Sigmoid colon (tissue), 4 donors: ENCODE data around the gene NOTCH1.

Experiments
- CTCF ChIP-seq, 4 experiments: fragments of 450-650 bp in 3 of 4; fragments of 200-600 bp in 1 of 4; IDR thresholded peaks; one replicate each; pipeline ENCODE4 v1.5.1; 2016 to 2019; ENCODE audit warnings: antibody characterized with exemption in 4 of 4, mild to moderate bottlenecking in 3 of 4, moderate library complexity in 2 of 4
- EP300 ChIP-seq, 4 donors: sonication (generic); formaldehyde crosslinking; IDR thresholded peaks; one replicate each; pipeline ENCODE4 v1.6.1; 2017; ENCODE audit warnings: antibody characterized with exemption in 4 of 4

GRCh38 chr9:136514022-136514714, 31.7 kb downstream of the NOTCH1 start:
- TF ChIP-seq CTCF (IDR thresholded peaks at IDR 0.05) (no peak), EP300 (IDR thresholded peaks at IDR 0.05) (no peak)
